Lower leg skin (tissue), 4 donors: ENCODE measurements around the gene RASSF3. TPM values are rescaled to one million over a fixed set of nuclear protein-coding genes. Genes with fewer than 3 reads are reported as not detected.

Experiments
- DNase-seq, 2 donors: peaks; one replicate each; pipeline ENCODE4 v3.0.0-alpha.2; 2019; ENCODE audit warnings: low spot score in 2 of 2
- H3K4me3 ChIP-seq: fragments of 200-600 bp; sonication (generic); 2 replicates; pipeline ENCODE4 v1.5.1; 2017; ENCODE audit warnings: mild to moderate bottlenecking, low read depth; ENCODE audit not compliant: poor library complexity, severe bottlenecking
- POLR2A ChIP-seq, 2 donors: fragments of 450-650 bp; IDR thresholded peaks; one replicate each; pipeline ENCODE4 v1.6.1; 2016 to 2017; ENCODE audit warnings: antibody characterized with exemption in 2 of 2, mild to moderate bottlenecking in 1 of 2, moderate library complexity in 1 of 2
- WGBS, 2 donors: methylation state at CpG; one replicate each; pipeline ENCODE4 v1.1.5; 2018; 5-methylcytosine and 5-hydroxymethylcytosine counted together
- intact Hi-C: fragments of 100-400 bp; cut with DNase I; formaldehyde crosslinking; loops from one replicate; pipeline ENCODE4 v1.15.0; 2023; ENCODE audit warnings: low total_unique reads
- total RNA-seq, 4 donors: library from RNA; depleted of rRNA; stranded (reverse); fragments of >200 nt; gene quantifications; one replicate each; pipeline ENCODE4 v1.1.0, GENCODE V29; 2016
- TF ChIP-seq, protein P1 (sequence below), 3 donors: fragments of 450-650 bp; IDR thresholded peaks; one replicate each; pipeline ENCODE4 v1.5.1; 2016; ENCODE audit warnings: antibody characterized with exemption in 3 of 3, mild to moderate bottlenecking in 3 of 3, moderate library complexity in 2 of 3

Gene RASSF3
- total RNA-seq, 4 donors from 2014 or later = 5.2 to 13.5 (median 7.8) TPM

DNA sequence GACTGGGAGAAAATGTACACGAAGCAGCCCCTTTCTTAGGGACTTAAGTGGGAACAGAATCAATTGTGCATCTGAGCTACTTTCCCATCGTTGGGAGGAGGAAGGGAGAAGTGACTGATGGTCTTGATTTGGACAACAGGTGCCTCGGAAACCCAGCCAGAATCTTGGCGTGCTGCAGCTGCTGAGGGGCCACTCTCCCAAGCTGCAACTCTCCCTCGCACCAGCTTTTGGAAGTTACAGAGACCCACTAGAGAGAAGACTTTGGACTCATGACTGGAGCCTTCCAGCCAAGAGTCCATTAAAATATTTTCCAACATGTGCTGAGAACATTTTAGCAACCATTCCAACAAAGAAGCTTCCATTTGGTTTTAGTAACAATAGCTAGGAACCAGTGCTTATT, 96.6 kb downstream of the RASSF3 start:
- DNase-seq = no peak
- WGBS, 2 donors = 57 to 76% methylated on average over 5 of the region's 5 CpGs
- H3K4me3 ChIP-seq = no peak overlapping the region
- intact Hi-C loops = no loop called here
- TF ChIP-seq, protein P1, sequence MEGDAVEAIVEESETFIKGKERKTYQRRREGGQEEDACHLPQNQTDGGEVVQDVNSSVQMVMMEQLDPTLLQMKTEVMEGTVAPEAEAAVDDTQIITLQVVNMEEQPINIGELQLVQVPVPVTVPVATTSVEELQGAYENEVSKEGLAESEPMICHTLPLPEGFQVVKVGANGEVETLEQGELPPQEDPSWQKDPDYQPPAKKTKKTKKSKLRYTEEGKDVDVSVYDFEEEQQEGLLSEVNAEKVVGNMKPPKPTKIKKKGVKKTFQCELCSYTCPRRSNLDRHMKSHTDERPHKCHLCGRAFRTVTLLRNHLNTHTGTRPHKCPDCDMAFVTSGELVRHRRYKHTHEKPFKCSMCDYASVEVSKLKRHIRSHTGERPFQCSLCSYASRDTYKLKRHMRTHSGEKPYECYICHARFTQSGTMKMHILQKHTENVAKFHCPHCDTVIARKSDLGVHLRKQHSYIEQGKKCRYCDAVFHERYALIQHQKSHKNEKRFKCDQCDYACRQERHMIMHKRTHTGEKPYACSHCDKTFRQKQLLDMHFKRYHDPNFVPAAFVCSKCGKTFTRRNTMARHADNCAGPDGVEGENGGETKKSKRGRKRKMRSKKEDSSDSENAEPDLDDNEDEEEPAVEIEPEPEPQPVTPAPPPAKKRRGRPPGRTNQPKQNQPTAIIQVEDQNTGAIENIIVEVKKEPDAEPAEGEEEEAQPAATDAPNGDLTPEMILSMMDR (IDR thresholded peaks at IDR 0.05) = no peak
- TF ChIP-seq POLR2A (IDR thresholded peaks at IDR 0.05) = no peak

DNA sequence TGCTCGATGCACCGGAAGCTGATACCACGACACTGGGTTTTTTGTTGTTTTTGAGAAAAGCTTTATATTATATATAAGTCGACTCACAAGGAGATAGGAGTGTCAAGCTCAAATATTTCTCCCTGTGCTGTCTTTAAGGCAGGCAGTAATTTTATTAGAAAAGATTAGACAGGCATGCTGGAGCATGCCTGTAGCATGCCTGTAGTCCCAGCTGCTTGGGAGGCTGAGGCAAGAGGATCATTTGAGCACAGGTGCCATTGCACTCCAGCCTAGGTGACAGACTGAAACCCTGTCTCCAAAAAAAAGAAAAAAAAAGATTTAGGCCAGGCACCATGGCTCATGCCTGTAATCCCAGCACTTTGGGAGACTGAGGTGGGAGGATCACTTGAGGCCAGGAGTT, 97.1 kb downstream of the RASSF3 start:
- no peak for DNase-seq
- WGBS, 2 donors = 65 to 74% methylated on average over 4 of the region's 4 CpGs
- intact Hi-C loops = no loop called here
- no peak overlapping the region for H3K4me3 ChIP-seq
- TF ChIP-seq, protein P1 (IDR thresholded peaks at IDR 0.05) = no peak
- TF ChIP-seq POLR2A (IDR thresholded peaks at IDR 0.05) = no peak

DNA sequence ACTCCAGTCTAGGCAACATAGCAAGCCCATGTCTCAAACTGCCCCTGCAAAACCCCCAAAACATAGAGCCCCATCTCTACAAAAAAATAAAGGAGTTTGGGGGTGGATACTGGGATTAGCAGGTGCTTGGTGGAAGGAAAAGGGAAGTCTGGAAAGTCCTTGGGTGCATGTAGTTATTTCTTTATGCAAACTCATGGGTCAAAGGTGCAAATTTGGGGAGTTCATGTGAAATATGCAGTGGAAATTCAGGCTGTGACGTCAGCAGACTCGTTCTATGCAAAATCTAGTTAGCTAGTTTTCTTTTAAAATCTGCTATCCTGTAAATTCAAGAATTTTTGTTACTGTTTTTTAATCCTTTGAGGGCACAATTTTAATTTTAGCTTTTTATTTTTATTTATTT, 97.6 kb downstream of the RASSF3 start:
- intact Hi-C loops = no loop called here
- no peak overlapping the region for H3K4me3 ChIP-seq
- no peak for TF ChIP-seq POLR2A (IDR thresholded peaks at IDR 0.05)
- TF ChIP-seq, protein P1 (IDR thresholded peaks at IDR 0.05) = no peak
- DNase-seq = no peak
- 95% methylated on average over 2 of the region's 2 CpGs for WGBS, 2 donors

DNA sequence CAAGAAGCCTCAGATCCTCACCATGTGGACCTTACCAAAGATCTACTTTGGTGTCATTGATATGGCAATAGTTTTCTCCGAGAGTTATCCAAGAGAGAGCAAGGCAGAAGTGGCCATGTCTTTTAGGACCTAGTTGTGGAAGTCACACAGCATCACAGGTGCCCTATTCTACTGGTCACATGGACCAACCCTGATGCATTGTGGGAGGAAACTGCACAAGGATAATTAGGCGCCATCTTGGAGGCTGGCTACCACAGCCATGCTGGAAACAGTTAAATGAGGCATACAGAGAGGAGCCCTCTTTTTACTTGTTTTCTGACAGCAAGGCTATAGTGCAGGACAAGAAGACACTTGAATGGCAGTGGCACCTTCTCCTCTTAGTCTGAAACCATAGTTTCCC, 99.1 kb downstream of the RASSF3 start:
- DNase-seq = no peak
- H3K4me3 ChIP-seq = no peak overlapping the region
- 92 to 96% methylated on average over 2 of the region's 2 CpGs for WGBS, 2 donors
- TF ChIP-seq POLR2A (IDR thresholded peaks at IDR 0.05) = no peak
- intact Hi-C loops = no loop called here

DNA sequence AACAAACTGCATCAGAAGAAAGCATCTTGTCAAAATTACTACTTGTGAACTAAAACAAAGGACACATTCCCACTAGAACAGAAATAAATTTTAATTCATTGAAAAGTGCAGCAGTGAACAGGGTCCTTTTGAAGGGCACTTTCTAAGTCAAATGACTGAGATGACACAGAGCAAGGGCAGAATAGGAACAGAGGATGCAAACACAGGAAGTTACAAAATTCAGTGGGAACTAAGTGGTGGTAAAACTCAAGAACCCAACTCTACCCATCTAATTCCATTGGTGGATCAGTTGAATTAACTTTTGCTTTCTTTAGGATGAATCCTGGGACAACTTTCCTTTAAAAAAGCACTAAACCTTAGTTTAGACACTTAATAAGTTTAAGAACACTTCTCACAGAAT, 103.1 kb downstream of the RASSF3 start:
- intact Hi-C loops = no loop called here
- no peak overlapping the region for H3K4me3 ChIP-seq
- DNase-seq = no peak
- no peak for TF ChIP-seq POLR2A (IDR thresholded peaks at IDR 0.05)
- TF ChIP-seq, protein P1 (IDR thresholded peaks at IDR 0.05) = no peak

DNA sequence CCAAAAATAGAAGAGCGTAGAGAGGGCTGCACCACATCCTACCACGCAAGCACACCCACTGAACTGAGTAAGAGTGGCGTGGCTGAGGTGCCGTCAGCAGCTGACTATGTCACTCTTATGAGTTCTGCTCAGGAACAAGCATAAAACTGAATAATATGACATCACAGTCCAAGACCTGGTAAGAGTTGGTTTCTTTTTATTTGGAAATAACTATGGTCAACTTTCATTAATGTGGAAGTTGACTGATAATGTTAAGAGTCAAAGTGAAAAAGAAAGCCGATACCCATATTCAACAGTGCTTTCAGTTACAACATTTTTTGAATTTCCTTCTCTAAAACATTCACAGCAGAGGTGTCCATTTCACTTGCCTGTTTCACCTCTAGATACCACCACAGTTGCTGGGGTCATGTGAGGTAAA, 104.3 kb downstream of the RASSF3 start:
- no peak overlapping the region for H3K4me3 ChIP-seq
- TF ChIP-seq, protein P1 (IDR thresholded peaks at IDR 0.05) = no peak
- no peak for TF ChIP-seq POLR2A (IDR thresholded peaks at IDR 0.05)
- intact Hi-C loops = no loop called here
- 83 to 89% methylated on average over 5 of the region's 5 CpGs for WGBS, 2 donors
- no peak for DNase-seq
